Hematopoietic multipotent progenitor cell treated with erythropoietin and hydrocortisone succinate and interleukin-3 and kit ligand, for 17 days (in vitro differentiated cells): ENCODE data around the gene PDZRN3.
"Not testable (repeated sequence)": the region's sequence is repeated elsewhere in the genome, so short reads cannot be mapped to it uniquely, and the experiment has no call there.

ENCODE experiments used
- DNase-seq: peaks from one replicate; pipeline ENCODE4 v3.0.0-alpha.2; 2015; ENCODE audit warnings: low spot score

Gene PDZRN3

GRCh38 chr3:73490453-73491286, 134.1 kb downstream of the PDZRN3 start:
- no peak for DNase-seq

- DNase-seq = no peak
Observed at GRCh38 chr3:73485877-73486330, 138.8 kb downstream of the PDZRN3 start.

DNA sequence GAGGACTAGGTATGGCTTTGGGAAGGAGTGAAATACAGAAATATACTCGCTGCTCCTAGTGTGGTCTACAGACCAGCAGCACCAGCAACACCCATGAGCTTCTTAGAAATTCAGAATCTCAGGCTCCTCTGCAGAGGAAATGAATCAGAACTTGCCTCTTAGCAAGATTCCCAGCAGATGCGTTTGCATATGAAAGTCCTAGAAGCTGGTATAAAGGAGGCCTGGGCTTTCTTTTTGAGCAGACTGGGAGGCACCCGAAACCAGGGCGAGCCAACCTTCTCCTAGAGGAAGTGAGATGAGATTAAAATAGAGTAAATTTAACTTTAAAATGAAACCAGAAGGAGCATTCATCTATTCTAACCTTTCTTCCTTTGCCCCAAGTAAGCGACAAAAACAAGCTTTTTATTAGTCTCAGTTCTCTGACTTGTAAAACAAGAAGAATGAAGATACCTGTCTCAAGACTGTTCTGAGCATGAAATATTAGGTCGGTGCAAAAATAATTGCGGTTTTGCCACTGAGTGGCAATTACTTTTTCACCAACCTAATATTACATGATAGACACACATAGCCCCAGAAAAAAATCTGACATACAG, 140.0 kb downstream of the PDZRN3 start:
- DNase-seq = no peak

DNA sequence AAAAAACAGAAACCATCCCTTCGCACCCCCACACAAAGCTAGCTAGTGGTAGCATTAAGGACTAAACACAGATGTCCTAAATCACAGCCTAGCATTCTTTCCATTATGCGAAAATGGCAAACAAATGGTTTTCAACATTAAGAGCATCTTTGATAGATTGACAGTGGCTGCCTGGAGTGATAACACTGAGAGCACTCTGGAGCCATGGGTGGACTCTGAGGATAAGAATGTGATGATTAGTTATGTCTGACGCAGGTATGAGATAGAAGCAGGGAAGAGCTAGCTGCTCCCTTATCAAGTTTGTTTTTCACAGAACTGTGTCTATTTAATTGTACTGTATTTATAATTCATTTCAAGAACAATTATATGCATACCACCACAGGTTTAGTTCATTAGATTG, 142.9 kb downstream of the PDZRN3 start:
- no peak for DNase-seq

GRCh38 chr3:73480187-73480672, 144.5 kb downstream of the PDZRN3 start:
- no peak for DNase-seq

DNA sequence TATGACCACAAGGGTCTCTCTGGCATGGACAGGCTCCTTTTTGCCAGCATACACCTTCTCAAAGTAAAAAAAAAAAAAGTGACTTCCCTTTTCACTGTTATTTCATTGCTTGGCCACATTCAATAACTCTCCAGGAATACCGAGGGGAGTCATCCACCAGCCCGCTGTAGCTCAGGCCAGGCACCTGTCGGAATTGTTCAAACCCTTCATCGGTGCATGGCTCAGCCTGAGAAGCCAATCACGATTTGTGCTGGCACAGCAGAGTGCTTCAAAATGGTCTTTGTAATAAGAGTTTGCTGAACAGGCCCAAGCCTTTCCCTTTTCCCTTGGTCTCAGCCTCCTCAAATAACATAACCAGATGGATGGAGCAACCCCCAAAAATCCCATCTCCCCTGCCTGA, 145.4 kb downstream of the PDZRN3 start:
- no peak for DNase-seq

DNA sequence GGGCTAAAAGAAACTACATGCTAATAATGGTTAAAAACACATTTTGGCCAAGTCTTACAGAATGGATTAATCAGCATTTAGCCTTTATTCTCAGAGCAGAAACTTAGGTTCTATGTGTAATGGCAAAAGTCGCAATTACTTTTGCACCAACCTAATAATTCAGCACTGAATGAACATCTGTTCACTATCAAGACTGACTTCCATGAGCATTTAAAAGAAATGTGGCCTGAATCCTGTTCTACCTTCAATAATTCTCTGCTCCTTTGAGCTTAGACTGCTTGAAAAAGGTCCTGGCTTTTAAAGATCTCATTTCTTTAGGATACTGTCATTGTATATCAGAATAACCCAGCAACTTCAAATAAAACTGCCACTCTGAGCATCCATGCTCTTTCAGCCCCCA, 145.9 kb downstream of the PDZRN3 start:
- DNase-seq = no peak

- DNase-seq = no peak
Observed at GRCh38 chr3:73475717-73476116, 149.0 kb downstream of the PDZRN3 start.

DNA sequence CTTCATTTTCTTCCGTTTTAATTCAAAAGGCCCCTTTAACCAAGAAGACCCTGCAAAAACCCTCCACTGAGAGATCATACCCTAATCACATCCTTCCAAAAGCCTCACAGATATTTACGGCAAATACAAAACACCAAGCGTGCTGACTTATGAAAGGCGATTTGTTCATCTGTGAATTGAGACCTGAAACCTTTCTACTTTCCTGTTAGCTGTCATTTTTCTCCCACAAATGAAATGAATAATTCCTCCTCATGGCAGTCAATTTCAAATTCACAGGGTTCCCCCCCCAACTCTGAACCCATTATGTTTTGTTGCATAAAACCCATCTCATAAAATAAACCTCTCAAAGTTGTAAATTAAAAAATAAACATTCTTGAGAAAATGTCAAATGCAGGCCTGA, 149.6 kb downstream of the PDZRN3 start:
- DNase-seq = no peak

DNA sequence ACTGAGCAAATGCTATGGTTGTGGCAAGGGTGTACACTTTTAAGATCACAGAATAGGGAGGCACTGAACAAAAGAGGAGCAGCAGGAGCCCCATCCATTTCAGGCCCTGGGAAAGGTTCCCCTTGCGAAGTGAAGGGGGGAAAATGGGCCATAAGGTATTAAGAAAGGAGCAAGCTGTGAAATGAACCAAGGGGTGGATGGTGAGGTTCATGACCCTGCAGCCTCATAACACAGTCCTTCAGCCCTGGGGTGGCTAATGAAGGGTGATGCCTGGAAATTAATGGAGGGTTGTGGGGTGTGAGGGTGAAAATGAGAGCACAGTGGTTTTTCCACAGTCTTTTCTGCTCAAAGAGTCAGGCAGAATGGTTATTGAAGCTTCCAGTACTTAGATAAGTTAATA, 150.1 kb downstream of the PDZRN3 start:
- DNase-seq = no peak

GRCh38 chr3:73473898-73474416, 150.8 kb downstream of the PDZRN3 start:
- no peak for DNase-seq

- no peak for DNase-seq
Observed at GRCh38 chr3:73473181-73473897, 151.4 kb downstream of the PDZRN3 start.

DNA sequence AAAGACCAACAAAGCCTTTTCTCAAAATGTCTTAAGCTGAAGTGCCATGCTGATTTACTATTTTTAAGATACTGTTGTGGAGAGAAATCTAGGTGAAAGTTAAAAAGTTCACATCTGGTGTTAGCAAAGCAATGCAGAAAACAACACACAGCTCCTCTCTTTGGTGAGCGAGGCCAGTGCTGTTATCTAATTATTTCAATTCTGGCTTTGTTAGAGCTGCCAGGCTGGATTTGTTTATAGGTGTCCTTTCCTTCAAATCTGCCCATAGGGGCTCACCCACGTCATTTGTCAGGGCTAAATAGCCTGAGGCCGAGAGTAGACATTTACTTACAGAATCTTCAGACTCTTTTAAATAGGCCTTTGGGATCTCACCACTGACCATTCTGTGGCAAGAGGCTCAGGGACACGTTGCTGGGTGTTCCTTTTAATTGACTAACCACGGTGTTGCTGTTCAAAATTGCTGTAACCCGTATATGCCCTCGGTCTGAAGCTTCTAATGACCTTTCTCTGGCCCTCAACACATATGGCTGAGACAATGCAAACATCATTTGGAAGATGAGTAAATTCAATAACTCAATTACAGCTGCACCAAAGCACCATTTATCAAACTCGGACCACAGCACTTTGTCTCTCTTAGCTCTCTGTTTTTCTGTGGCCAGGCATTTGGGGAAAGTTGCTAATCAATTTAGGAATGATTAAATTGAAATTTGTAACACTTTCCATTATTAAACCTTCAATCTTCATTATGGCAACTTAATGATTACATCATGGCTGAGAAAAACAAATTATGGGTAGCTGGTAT, 152.6 kb downstream of the PDZRN3 start:
- no peak for DNase-seq

GRCh38 chr3:73470860-73471259, 153.9 kb downstream of the PDZRN3 start:
- no peak for DNase-seq

- DNase-seq = no peak
Observed at GRCh38 chr3:73469331-73469730, 155.4 kb downstream of the PDZRN3 start.

GRCh38 chr3:73467211-73467610, 157.5 kb downstream of the PDZRN3 start:
- no peak for DNase-seq

- DNase-seq = no peak
Observed at GRCh38 chr3:73465926-73466325, 158.8 kb downstream of the PDZRN3 start.

DNA sequence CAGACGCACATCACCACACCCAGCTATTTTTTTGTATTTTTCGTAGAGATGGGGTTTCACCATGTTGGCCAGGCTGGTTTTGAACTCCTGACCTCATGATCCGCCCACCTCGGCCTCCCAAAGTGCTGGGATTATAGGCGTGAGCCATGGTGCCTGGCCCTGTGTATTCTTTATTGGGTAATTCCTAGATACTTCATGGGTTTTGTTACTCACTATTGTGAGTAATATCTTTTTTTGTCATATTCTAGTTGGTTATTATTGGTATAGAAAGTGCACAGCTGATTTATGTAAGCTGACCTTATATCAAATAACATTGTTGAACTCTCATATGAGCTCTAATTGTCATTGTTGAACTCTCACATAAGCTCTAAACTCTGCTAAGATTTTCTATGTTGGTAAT, 160.6 kb downstream of the PDZRN3 start:
- not testable (repeated sequence) for DNase-seq

- DNase-seq = no peak
Observed at GRCh38 chr3:73461547-73461946, 163.2 kb downstream of the PDZRN3 start.

- DNase-seq = no peak
Observed at GRCh38 chr3:73459711-73460110, 165.0 kb downstream of the PDZRN3 start.

DNA sequence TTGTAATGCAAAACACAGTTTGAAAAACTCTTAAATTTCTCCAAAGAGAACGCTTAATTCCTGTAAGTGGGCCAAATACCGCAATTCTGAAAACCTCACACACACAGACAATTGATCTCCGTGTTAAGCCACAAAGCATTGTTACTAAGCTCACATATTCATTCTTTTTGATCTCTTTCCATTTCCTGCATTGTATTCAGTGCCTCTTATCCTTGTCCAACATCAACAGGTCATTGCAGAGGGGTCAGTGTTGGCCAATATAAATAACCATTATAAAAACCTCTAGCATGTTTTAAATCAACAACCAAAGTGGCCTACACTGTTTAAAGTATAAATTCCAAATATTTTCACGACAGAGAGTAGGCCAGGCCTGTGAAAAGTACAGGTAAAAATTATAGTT, 171.1 kb downstream of the PDZRN3 start:
- DNase-seq = no peak

DNA sequence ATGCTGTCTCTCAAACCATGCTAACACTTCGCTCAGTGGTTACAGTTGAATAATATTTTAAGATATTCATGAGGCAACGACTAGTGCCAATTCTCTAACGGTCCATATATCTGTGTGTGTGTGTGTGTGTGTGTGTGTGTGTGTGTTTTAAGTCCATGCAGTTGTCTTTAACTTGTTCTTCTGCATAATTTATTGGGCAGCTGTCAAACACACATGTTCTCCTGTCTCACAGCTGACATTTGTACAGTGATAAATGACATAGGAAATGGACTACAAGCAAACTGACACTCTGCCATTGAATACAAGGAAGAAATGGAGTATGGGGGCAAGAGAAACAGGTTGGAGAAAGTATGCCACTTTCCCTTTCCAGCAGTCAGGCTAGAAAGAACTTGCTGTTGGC, 172.0 kb downstream of the PDZRN3 start:
- DNase-seq = no peak
